K562 (cell line): Measurements from ENCODE around the gene CYS1. TPM values are rescaled to one million over a fixed set of nuclear protein-coding genes. Genes with fewer than 3 reads are reported as not detected.

Experiments used
- HES1 ChIP-seq: fragments of 450-650 bp; IDR thresholded peaks from 2 replicates; pipeline ENCODE4 v1.6.1; 2016; ENCODE audit warnings: low read depth, mild to moderate bottlenecking, moderate library complexity
- ID3 ChIP-seq, 2 experiments: fragments of 250-450 bp in 1 of 2; fragments of 450-650 bp in 1 of 2; sonication (Bioruptor Pico) in 1 of 2; IDR thresholded peaks; 2 replicates each; pipeline versions ENCODE4 v1.6.1 to v1.8.0; 2016 to 2021; ENCODE audit warnings: mild to moderate bottlenecking in 2 of 2, moderate library complexity in 2 of 2, missing compliant biosample characterization in 1 of 2, missing genetic modification characterization in 1 of 2
- NFE2 ChIP-seq: IDR thresholded peaks from 2 replicates; pipeline ENCODE4 v1.6.1; 2014; ENCODE audit warnings: antibody characterized with exemption, low read depth
- SRSF1 ChIP-seq: fragments of 200-400 bp; formaldehyde crosslinking; IDR thresholded peaks from 2 replicates; pipeline ENCODE4 v1.6.1; 2017; ENCODE audit warnings: mild to moderate bottlenecking, low read depth, low read length, moderate library complexity
- ZFP30 ChIP-seq: fragments of 250-450 bp; sonication (Bioruptor Pico); IDR thresholded peaks from 2 replicates; pipeline ENCODE4 v1.8.0; 2022; ENCODE audit warnings: moderate library complexity, mild to moderate bottlenecking, inconsistent platforms, borderline replicate concordance
- polyA plus RNA-seq, 8 experiments: library from polyadenylated mRNA; depleted of rRNA in 4 of 8; stranded (reverse) in 5 of 8; unstranded in 3 of 8; fragments of >200 nt; fragmentation: Nextera tagmentation in 2 of 8; fragmentation: Illumina TruSeq in 1 of 8; extraction: Ambion mirVana in 2 of 8; extraction: Trizol in 1 of 8; gene quantifications; 2 replicates each; pipeline versions ENCODE4 v1.2.1 to v1.2.3, GENCODE V29; 2011 to 2014; ENCODE audit warnings: inconsistent platforms in 1 of 8, missing spikeins in 1 of 8
- total RNA-seq, 7 experiments: library from RNA; depleted of rRNA in 6 of 7; stranded (reverse); fragments of >200 nt in 6 of 7; fragmentation: Illumina TruSeq in 2 of 7; extraction: Trizol in 2 of 7; gene quantifications; 2 replicates each; pipeline versions ENCODE4 v1.2.1 to v1.2.3, GENCODE V29; 2011 to 2021; ENCODE audit warnings: low replicate concordance in 1 of 7
- TF ChIP-seq, protein P1 (sequence below): fragments of 450-650 bp; IDR thresholded peaks from 2 replicates; pipeline ENCODE4 v1.6.1; 2016; ENCODE audit warnings: mild to moderate bottlenecking, moderate library complexity
- TF ChIP-seq, protein P2 (sequence below): fragments of 450-650 bp; formaldehyde crosslinking; IDR thresholded peaks from 2 replicates; pipeline ENCODE4 v1.4.0; 2020; ENCODE audit warnings: mild to moderate bottlenecking, moderate library complexity
- TF ChIP-seq, protein P3 (sequence below): fragments of 450-650 bp; IDR thresholded peaks from 2 replicates; pipeline ENCODE4 v1.6.1; 2016
- TF ChIP-seq, protein P4 (sequence below): sonication (generic); formaldehyde crosslinking; IDR thresholded peaks from 2 replicates; pipeline ENCODE4 v1.8.0; 2022; ENCODE audit warnings: missing genetic modification reagents, mild to moderate bottlenecking, borderline replicate concordance

Gene CYS1
- total and polyA plus RNA-seq, 9 of the 15 experiments (the other 6 are each of a cell fraction or from before 2014, with no cell fraction given), result 0.11 to 0.13 TPM; not detected in 7

- TF ChIP-seq, protein P1, sequence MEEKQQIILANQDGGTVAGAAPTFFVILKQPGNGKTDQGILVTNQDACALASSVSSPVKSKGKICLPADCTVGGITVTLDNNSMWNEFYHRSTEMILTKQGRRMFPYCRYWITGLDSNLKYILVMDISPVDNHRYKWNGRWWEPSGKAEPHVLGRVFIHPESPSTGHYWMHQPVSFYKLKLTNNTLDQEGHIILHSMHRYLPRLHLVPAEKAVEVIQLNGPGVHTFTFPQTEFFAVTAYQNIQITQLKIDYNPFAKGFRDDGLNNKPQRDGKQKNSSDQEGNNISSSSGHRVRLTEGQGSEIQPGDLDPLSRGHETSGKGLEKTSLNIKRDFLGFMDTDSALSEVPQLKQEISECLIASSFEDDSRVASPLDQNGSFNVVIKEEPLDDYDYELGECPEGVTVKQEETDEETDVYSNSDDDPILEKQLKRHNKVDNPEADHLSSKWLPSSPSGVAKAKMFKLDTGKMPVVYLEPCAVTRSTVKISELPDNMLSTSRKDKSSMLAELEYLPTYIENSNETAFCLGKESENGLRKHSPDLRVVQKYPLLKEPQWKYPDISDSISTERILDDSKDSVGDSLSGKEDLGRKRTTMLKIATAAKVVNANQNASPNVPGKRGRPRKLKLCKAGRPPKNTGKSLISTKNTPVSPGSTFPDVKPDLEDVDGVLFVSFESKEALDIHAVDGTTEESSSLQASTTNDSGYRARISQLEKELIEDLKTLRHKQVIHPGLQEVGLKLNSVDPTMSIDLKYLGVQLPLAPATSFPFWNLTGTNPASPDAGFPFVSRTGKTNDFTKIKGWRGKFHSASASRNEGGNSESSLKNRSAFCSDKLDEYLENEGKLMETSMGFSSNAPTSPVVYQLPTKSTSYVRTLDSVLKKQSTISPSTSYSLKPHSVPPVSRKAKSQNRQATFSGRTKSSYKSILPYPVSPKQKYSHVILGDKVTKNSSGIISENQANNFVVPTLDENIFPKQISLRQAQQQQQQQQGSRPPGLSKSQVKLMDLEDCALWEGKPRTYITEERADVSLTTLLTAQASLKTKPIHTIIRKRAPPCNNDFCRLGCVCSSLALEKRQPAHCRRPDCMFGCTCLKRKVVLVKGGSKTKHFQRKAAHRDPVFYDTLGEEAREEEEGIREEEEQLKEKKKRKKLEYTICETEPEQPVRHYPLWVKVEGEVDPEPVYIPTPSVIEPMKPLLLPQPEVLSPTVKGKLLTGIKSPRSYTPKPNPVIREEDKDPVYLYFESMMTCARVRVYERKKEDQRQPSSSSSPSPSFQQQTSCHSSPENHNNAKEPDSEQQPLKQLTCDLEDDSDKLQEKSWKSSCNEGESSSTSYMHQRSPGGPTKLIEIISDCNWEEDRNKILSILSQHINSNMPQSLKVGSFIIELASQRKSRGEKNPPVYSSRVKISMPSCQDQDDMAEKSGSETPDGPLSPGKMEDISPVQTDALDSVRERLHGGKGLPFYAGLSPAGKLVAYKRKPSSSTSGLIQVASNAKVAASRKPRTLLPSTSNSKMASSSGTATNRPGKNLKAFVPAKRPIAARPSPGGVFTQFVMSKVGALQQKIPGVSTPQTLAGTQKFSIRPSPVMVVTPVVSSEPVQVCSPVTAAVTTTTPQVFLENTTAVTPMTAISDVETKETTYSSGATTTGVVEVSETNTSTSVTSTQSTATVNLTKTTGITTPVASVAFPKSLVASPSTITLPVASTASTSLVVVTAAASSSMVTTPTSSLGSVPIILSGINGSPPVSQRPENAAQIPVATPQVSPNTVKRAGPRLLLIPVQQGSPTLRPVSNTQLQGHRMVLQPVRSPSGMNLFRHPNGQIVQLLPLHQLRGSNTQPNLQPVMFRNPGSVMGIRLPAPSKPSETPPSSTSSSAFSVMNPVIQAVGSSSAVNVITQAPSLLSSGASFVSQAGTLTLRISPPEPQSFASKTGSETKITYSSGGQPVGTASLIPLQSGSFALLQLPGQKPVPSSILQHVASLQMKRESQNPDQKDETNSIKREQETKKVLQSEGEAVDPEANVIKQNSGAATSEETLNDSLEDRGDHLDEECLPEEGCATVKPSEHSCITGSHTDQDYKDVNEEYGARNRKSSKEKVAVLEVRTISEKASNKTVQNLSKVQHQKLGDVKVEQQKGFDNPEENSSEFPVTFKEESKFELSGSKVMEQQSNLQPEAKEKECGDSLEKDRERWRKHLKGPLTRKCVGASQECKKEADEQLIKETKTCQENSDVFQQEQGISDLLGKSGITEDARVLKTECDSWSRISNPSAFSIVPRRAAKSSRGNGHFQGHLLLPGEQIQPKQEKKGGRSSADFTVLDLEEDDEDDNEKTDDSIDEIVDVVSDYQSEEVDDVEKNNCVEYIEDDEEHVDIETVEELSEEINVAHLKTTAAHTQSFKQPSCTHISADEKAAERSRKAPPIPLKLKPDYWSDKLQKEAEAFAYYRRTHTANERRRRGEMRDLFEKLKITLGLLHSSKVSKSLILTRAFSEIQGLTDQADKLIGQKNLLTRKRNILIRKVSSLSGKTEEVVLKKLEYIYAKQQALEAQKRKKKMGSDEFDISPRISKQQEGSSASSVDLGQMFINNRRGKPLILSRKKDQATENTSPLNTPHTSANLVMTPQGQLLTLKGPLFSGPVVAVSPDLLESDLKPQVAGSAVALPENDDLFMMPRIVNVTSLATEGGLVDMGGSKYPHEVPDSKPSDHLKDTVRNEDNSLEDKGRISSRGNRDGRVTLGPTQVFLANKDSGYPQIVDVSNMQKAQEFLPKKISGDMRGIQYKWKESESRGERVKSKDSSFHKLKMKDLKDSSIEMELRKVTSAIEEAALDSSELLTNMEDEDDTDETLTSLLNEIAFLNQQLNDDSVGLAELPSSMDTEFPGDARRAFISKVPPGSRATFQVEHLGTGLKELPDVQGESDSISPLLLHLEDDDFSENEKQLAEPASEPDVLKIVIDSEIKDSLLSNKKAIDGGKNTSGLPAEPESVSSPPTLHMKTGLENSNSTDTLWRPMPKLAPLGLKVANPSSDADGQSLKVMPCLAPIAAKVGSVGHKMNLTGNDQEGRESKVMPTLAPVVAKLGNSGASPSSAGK, result peak; percentile 90
- TF ChIP-seq HES1 (peak; percentile 17; the same call in 1 of the 2 replicates), ZFP30 (CRISPR knock-in tag) (no peak), NFE2 (peak; percentile 89), SRSF1 (no peak), ID3 (CRISPR knock-in tag; IDR thresholded peaks at IDR 0.05) (no peak), ID3 (tag; IDR thresholded peaks at IDR 0.05) (peak; percentile 70)
- TF ChIP-seq, protein P2, sequence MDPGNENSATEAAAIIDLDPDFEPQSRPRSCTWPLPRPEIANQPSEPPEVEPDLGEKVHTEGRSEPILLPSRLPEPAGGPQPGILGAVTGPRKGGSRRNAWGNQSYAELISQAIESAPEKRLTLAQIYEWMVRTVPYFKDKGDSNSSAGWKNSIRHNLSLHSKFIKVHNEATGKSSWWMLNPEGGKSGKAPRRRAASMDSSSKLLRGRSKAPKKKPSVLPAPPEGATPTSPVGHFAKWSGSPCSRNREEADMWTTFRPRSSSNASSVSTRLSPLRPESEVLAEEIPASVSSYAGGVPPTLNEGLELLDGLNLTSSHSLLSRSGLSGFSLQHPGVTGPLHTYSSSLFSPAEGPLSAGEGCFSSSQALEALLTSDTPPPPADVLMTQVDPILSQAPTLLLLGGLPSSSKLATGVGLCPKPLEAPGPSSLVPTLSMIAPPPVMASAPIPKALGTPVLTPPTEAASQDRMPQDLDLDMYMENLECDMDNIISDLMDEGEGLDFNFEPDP, result no peak
- TF ChIP-seq, protein P3, sequence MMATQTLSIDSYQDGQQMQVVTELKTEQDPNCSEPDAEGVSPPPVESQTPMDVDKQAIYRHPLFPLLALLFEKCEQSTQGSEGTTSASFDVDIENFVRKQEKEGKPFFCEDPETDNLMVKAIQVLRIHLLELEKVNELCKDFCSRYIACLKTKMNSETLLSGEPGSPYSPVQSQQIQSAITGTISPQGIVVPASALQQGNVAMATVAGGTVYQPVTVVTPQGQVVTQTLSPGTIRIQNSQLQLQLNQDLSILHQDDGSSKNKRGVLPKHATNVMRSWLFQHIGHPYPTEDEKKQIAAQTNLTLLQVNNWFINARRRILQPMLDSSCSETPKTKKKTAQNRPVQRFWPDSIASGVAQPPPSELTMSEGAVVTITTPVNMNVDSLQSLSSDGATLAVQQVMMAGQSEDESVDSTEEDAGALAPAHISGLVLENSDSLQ, result peak; percentile 79
- TF ChIP-seq, protein P4, sequence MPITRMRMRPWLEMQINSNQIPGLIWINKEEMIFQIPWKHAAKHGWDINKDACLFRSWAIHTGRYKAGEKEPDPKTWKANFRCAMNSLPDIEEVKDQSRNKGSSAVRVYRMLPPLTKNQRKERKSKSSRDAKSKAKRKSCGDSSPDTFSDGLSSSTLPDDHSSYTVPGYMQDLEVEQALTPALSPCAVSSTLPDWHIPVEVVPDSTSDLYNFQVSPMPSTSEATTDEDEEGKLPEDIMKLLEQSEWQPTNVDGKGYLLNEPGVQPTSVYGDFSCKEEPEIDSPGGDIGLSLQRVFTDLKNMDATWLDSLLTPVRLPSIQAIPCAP (CRISPR knock-in tag), result 0 out of 2 replicates have a peak, but pooled peaks have one; percentile 71
Measured at GRCh38 chr2:10120158-10120876, 40.1 kb upstream of the CYS1 start (continued).
